HepG2 (cell line): Measurements from ENCODE around the gene TP53BP2. TPM values are rescaled to one million over a fixed set of nuclear protein-coding genes. Genes with fewer than 3 reads are reported as not detected.

Experiments
- ATAD3A ChIP-seq: sonication (generic); formaldehyde crosslinking; IDR thresholded peaks from 2 replicates; pipeline ENCODE4 v1.4.0; 2020; ENCODE audit warnings: missing genetic modification reagents
- GABPB1 ChIP-seq: IDR thresholded peaks from 2 replicates; pipeline ENCODE4 v1.6.1; 2016; ENCODE audit warnings: mild to moderate bottlenecking, missing genetic modification reagents, moderate library complexity, missing compliant biosample characterization
- KAT8 ChIP-seq: IDR thresholded peaks from 2 replicates; pipeline ENCODE4 v1.6.1; 2016; ENCODE audit warnings: missing genetic modification reagents, missing compliant biosample characterization
- MIER2 ChIP-seq: IDR thresholded peaks from 2 replicates; pipeline ENCODE4 v1.6.1; 2016; ENCODE audit warnings: missing biosample characterization, missing genetic modification reagents
- MTA1 ChIP-seq: sonication (generic); formaldehyde crosslinking; IDR thresholded peaks from 2 replicates; pipeline ENCODE4 v1.4.0; 2020; ENCODE audit warnings: missing genetic modification reagents, mild to moderate bottlenecking, borderline replicate concordance
- NR2F1 ChIP-seq, 2 experiments: fragments of 450-650 bp in 1 of 2; formaldehyde crosslinking in 1 of 2; IDR thresholded peaks; 2 replicates each; pipeline versions ENCODE4 v1.5.0 to v1.6.1; 2016 to 2020; ENCODE audit warnings: mild to moderate bottlenecking in 1 of 2, missing compliant biosample characterization in 1 of 2, missing genetic modification reagents in 1 of 2, moderate library complexity in 1 of 2
- PHF21A ChIP-seq: sonication (generic); formaldehyde crosslinking; IDR thresholded peaks from 2 replicates; pipeline ENCODE4 v1.5.0; 2020; ENCODE audit warnings: mild to moderate bottlenecking, missing genetic modification reagents
- SOX13 ChIP-seq, 3 experiments: fragments of 450-650 bp in 1 of 3; sonication (generic) in 1 of 3; formaldehyde crosslinking in 1 of 3; IDR thresholded peaks in 2 of 3; conservative IDR thresholded peaks in 1 of 3; 2 replicates each; pipeline versions ENCODE4 v1.5.0 to v1.6.1; 2016 to 2020; ENCODE audit warnings: antibody characterized with exemption in 1 of 3, mild to moderate bottlenecking in 1 of 3, missing compliant biosample characterization in 1 of 3, missing genetic modification reagents in 1 of 3, moderate library complexity in 1 of 3
- ZFP36L1 ChIP-seq: sonication (generic); formaldehyde crosslinking; IDR thresholded peaks from 2 replicates; pipeline ENCODE4 v1.8.0; 2022; ENCODE audit warnings: mild to moderate bottlenecking, missing genetic modification reagents, moderate library complexity
- ZFP41 ChIP-seq: sonication (generic); formaldehyde crosslinking; IDR thresholded peaks from 2 replicates; pipeline ENCODE4 v1.4.0; 2020; ENCODE audit warnings: mild to moderate bottlenecking, missing genetic modification reagents, borderline replicate concordance
- ZMYM2 ChIP-seq: sonication (generic); formaldehyde crosslinking; IDR thresholded peaks from 2 replicates; pipeline ENCODE4 v1.8.0; 2022; ENCODE audit warnings: mild to moderate bottlenecking, missing genetic modification reagents
- ZNF501 ChIP-seq: sonication (generic); formaldehyde crosslinking; IDR thresholded peaks from 2 replicates; pipeline ENCODE4 v1.5.1; 2020; ENCODE audit warnings: mild to moderate bottlenecking, moderate library complexity, missing genetic modification reagents
- ZNF615 ChIP-seq: sonication (generic); formaldehyde crosslinking; IDR thresholded peaks from 2 replicates; pipeline ENCODE4 v1.5.0; 2020; ENCODE audit warnings: mild to moderate bottlenecking, missing genetic modification reagents, borderline replicate concordance
- ZNF713 ChIP-seq: sonication (generic); formaldehyde crosslinking; IDR thresholded peaks from 2 replicates; pipeline ENCODE4 v1.4.0; 2020; ENCODE audit warnings: mild to moderate bottlenecking, missing genetic modification reagents
- polyA plus RNA-seq, 8 experiments: library from polyadenylated mRNA; depleted of rRNA in 3 of 8; stranded (reverse) in 7 of 8; unstranded in 1 of 8; fragments of >200 nt; fragmentation: Illumina TruSeq in 4 of 8; extraction: Trizol in 4 of 8; gene quantifications; 2 replicates each; pipeline versions ENCODE4 v1.2.1 to v1.2.3, GENCODE V29; 2011 to 2016; ENCODE audit warnings: low read depth in 4 of 8, missing spikeins in 1 of 8, mixed read lengths in 1 of 8; ENCODE audit not compliant: insufficient read depth in 1 of 8
- total RNA-seq, 5 experiments: library from RNA; depleted of rRNA; stranded (reverse); fragments of >200 nt; fragmentation: Illumina TruSeq; extraction: Trizol; gene quantifications; 2 replicates each; pipeline ENCODE4 v1.2.3, GENCODE V29; 2016; ENCODE audit warnings: low read depth in 1 of 5
- TF ChIP-seq, protein P1 (sequence below): sonication (generic); formaldehyde crosslinking; IDR thresholded peaks from 2 replicates; pipeline ENCODE4 v1.4.0; 2020; ENCODE audit warnings: missing genetic modification reagents
- TF ChIP-seq, protein P2 (sequence below): sonication (generic); formaldehyde crosslinking; IDR thresholded peaks from 2 replicates; pipeline ENCODE4 v1.4.0; 2020; ENCODE audit warnings: missing genetic modification reagents; ENCODE audit errors: not compliant biosample characterization
- TF ChIP-seq, protein P3 (sequence below): sonication (generic); formaldehyde crosslinking; IDR thresholded peaks from 2 replicates; pipeline ENCODE4 v1.4.0; 2020; ENCODE audit warnings: missing genetic modification reagents
- TF ChIP-seq, protein P4 (sequence below): sonication (generic); formaldehyde crosslinking; IDR thresholded peaks from 2 replicates; pipeline ENCODE4 v1.8.0; 2023; ENCODE audit warnings: mild to moderate bottlenecking, missing genetic modification reagents
- TF ChIP-seq, protein P5 (sequence below): sonication (generic); formaldehyde crosslinking; IDR thresholded peaks from 2 replicates; pipeline ENCODE4 v1.9.0; 2021; ENCODE audit warnings: missing genetic modification reagents, borderline replicate concordance

TP53BP2 gene
- total and polyA plus RNA-seq, 2 of the 13 experiments (the other 11 are each of a cell fraction or from before 2014, with no cell fraction given), result 10.0 to 14.0 TPM

DNA sequence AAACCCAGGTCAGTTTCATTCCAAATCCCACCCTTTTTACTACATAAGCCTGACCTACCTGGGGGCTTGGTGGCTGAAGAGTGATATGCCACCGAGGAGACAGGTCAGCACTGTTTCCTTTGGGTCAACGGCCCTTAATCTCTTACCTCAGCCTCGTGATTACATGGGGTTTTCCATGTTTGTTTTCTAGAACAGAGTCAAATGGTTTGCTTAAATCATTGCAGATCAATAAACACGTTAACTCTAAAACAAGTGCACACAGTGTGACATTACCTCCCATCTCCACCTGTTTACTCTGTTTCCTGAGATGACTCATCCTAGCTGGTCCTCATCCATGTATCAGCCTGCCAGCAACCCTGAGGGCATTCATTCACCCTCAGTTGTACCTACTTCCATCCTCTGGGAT, 40.8 kb upstream of the TP53BP2 start (continued):
- TF ChIP-seq, protein P1, sequence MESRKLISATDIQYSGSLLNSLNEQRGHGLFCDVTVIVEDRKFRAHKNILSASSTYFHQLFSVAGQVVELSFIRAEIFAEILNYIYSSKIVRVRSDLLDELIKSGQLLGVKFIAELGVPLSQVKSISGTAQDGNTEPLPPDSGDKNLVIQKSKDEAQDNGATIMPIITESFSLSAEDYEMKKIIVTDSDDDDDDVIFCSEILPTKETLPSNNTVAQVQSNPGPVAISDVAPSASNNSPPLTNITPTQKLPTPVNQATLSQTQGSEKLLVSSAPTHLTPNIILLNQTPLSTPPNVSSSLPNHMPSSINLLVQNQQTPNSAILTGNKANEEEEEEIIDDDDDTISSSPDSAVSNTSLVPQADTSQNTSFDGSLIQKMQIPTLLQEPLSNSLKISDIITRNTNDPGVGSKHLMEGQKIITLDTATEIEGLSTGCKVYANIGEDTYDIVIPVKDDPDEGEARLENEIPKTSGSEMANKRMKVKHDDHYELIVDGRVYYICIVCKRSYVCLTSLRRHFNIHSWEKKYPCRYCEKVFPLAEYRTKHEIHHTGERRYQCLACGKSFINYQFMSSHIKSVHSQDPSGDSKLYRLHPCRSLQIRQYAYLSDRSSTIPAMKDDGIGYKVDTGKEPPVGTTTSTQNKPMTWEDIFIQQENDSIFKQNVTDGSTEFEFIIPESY, result peak; percentile 60; the same call in 1 of the 2 replicates
- TF ChIP-seq GABPB1, result no peak
- no peak for TF ChIP-seq ZFP41 (CRISPR knock-in tag)
- TF ChIP-seq, protein P2, sequence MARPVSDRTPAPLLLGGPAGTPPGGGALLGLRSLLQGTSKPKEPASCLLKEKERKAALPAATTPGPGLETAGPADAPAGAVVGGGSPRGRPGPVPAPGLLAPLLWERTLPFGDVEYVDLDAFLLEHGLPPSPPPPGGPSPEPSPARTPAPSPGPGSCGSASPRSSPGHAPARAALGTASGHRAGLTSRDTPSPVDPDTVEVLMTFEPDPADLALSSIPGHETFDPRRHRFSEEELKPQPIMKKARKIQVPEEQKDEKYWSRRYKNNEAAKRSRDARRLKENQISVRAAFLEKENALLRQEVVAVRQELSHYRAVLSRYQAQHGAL (CRISPR knock-in tag), result no peak
- TF ChIP-seq PHF21A (CRISPR knock-in tag), result peak; percentile 75
- TF ChIP-seq NR2F1 (CRISPR knock-in tag; IDR thresholded peaks at IDR 0.05), result peak; percentile 51 to 74; a peak in 3 of 4 replicates
- TF ChIP-seq, protein P3, sequence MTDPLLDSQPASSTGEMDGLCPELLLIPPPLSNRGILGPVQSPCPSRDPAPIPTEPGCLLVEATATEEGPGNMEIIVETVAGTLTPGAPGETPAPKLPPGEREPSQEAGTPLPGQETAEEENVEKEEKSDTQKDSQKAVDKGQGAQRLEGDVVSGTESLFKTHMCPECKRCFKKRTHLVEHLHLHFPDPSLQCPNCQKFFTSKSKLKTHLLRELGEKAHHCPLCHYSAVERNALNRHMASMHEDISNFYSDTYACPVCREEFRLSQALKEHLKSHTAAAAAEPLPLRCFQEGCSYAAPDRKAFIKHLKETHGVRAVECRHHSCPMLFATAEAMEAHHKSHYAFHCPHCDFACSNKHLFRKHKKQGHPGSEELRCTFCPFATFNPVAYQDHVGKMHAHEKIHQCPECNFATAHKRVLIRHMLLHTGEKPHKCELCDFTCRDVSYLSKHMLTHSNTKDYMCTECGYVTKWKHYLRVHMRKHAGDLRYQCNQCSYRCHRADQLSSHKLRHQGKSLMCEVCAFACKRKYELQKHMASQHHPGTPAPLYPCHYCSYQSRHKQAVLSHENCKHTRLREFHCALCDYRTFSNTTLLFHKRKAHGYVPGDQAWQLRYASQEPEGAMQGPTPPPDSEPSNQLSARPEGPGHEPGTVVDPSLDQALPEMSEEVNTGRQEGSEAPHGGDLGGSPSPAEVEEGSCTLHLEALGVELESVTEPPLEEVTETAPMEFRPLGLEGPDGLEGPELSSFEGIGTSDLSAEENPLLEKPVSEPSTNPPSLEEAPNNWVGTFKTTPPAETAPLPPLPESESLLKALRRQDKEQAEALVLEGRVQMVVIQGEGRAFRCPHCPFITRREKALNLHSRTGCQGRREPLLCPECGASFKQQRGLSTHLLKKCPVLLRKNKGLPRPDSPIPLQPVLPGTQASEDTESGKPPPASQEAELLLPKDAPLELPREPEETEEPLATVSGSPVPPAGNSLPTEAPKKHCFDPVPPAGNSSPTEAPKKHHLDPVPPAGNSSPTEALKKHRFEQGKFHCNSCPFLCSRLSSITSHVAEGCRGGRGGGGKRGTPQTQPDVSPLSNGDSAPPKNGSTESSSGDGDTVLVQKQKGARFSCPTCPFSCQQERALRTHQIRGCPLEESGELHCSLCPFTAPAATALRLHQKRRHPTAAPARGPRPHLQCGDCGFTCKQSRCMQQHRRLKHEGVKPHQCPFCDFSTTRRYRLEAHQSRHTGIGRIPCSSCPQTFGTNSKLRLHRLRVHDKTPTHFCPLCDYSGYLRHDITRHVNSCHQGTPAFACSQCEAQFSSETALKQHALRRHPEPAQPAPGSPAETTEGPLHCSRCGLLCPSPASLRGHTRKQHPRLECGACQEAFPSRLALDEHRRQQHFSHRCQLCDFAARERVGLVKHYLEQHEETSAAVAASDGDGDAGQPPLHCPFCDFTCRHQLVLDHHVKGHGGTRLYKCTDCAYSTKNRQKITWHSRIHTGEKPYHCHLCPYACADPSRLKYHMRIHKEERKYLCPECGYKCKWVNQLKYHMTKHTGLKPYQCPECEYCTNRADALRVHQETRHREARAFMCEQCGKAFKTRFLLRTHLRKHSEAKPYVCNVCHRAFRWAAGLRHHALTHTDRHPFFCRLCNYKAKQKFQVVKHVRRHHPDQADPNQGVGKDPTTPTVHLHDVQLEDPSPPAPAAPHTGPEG (CRISPR knock-in tag), result no peak
- no peak for TF ChIP-seq ZNF713 (CRISPR knock-in tag)
- TF ChIP-seq ZNF615 (CRISPR knock-in tag), result no peak
- TF ChIP-seq ZMYM2 (CRISPR knock-in tag), result no peak
- TF ChIP-seq MIER2, result no peak
- TF ChIP-seq KAT8 (CRISPR knock-in tag), result peak; percentile 57; the same call in 1 of the 2 replicates
- TF ChIP-seq, protein P4, sequence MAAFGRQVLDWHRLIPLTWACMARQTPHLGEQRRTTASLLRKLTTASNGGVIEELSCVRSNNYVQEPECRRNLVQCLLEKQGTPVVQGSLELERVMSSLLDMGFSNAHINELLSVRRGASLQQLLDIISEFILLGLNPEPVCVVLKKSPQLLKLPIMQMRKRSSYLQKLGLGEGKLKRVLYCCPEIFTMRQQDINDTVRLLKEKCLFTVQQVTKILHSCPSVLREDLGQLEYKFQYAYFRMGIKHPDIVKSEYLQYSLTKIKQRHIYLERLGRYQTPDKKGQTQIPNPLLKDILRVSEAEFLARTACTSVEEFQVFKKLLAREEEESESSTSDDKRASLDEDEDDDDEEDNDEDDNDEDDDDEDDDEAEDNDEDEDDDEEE (CRISPR knock-in tag), result no peak
- TF ChIP-seq, protein P5, sequence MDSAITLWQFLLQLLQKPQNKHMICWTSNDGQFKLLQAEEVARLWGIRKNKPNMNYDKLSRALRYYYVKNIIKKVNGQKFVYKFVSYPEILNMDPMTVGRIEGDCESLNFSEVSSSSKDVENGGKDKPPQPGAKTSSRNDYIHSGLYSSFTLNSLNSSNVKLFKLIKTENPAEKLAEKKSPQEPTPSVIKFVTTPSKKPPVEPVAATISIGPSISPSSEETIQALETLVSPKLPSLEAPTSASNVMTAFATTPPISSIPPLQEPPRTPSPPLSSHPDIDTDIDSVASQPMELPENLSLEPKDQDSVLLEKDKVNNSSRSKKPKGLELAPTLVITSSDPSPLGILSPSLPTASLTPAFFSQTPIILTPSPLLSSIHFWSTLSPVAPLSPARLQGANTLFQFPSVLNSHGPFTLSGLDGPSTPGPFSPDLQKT (CRISPR knock-in tag), result no peak
- TF ChIP-seq SOX13 (IDR thresholded peaks at IDR 0.05), result no peak
- peak in 1 of 2 experiments; percentile 71; a peak in 2 of 4 replicates for TF ChIP-seq SOX13 (CRISPR knock-in tag; conservative IDR thresholded peaks at IDR 0.05 in 1 of 2, IDR thresholded peaks at IDR 0.05 in 1 of 2)
- TF ChIP-seq ATAD3A (CRISPR knock-in tag), result no peak
- no peak for TF ChIP-seq ZNF501
- peak; percentile 90 for TF ChIP-seq ZFP36L1
- no peak for TF ChIP-seq MTA1 (CRISPR knock-in tag)
